HG03342 (cell line): ENCODE results near the gene PRDM1.

Experiments used
- ATAC-seq: cut with Tn5 transposase; IDR thresholded peaks from one replicate; pipeline ENCODE4 v1.9.1; 2021; ENCODE audit warnings: mild to moderate bottlenecking, moderate library complexity; ENCODE audit not compliant: unreplicated experiment

PRDM1 gene

DNA sequence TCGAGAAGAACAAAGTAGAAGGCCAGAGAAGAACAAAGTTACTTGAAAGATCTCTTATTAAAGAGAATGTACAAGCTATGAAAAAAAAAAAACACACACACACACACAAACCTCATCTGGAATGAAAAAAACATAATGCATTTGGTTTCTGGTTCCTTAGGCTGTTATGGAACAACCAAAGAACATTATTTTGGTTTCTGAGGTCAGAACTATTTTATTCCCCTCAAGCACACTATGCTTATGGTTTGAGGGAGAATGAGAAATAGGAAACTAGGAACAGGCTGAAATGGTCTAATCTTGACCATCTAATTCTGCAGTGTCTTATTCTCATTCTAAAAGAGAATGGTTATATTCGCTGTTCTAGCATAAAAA is 8.8 kb downstream of the PRDM1 start:
- no peak for ATAC-seq

DNA sequence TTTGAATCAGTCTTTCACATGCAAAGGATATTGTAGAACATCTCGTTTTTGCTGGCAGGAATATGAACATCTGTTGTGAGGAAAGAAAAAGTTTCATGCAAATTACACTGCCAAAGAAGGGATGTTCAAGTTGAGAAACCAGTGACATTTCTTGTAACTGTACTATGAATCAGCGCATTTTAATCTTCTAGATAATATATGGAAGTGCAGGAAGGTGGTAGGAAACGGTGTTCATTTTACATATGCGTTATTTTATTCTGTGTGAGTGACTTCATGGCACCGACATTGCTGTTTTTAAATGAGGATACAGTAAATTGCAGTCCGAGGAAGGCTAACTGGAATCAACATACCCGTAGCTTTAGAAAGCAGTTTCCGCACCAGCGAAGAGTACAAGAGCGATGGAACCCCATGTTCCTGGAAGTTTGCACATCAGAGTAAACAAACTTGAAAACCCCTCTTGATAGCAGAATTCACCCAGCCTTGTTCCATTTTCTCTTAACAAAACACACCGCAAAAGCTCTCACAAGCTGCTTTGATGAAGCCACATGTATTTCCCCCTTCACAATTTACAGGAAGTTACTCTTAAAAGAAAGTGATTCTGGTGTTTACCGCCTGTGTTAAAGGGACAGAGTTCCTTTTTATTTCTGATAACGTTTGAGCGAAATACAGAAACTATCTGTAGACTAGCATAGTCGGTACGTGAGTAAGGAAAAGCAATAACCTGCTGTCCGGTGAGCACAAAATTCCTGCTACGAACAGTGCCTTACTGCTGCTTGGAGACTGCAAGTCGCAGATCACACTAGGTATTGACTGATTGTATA is 11.5 kb downstream of the PRDM1 start:
- ATAC-seq: peak; percentile 58

GRCh38 chr6:106098383-106099234 is 12.5 kb downstream of the PRDM1 start:
- no peak for ATAC-seq

DNA sequence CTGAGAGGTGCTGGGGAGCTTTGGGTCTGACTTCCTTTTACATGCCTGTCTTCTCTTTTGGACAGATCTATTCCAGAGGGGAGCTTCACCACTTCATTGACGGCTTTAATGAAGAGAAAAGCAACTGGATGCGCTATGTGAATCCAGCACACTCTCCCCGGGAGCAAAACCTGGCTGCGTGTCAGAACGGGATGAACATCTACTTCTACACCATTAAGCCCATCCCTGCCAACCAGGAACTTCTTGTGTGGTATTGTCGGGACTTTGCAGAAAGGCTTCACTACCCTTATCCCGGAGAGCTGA is 13.1 kb downstream of the PRDM1 start:
- no peak for ATAC-seq

DNA sequence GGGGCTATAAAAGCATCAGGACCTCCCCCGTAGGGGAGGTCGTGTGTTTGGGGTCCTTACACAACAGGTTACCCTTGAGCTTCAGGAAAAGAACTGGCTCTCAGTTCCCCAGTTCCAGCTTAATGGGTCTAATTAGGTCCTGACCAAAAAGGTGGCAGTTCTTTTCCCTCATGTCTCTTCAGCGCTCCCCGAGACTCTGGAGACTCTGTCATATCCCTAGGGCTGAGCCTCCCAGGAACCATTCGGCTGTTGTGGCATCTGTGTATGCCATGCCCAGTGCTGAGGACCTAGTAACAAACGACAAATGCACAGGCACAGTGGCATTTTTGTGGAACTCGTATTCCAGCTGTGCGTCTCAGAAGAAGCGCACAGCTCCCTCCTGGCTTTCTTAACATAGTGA is 14.6 kb downstream of the PRDM1 start:
- no peak for ATAC-seq

DNA sequence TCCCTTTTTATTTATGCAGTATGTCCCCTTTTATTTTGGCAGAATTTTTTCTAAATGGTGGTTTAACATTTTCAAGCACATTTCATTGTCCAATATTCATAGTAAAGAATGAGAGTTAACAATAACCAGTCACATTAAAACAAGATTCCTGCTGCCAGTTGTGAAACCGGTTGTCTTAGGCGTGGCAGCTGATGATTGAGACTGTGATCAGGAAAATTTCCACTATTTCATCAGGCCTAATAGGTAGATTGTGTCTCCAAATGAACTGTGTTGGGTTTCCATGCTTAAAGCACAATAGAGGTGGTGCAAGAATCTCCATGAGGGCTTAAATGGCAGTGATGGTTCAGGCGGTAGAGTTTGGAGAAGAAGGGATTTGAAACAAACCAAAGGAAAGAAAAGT is 15.3 kb downstream of the PRDM1 start:
- ATAC-seq: no peak

DNA sequence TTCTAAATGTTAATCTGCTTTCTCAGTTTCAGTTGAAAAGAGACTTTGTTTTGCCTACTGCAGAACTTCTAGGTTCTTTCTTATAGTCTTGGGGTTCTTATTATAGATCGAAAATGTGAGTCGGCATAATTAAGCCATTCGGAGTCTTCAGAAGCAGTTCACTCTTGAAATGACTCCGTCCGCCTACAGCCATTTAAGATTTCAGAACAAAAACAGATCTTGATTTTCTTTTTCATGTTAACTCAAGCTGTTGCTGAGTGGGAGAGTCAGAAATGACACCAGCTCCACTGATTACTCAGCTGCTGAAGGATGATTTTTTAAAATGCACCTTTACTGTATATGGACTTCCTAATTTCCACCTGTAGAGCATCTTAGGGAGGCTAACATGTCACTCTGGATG is 15.9 kb downstream of the PRDM1 start:
- peak; percentile 74 for ATAC-seq

DNA sequence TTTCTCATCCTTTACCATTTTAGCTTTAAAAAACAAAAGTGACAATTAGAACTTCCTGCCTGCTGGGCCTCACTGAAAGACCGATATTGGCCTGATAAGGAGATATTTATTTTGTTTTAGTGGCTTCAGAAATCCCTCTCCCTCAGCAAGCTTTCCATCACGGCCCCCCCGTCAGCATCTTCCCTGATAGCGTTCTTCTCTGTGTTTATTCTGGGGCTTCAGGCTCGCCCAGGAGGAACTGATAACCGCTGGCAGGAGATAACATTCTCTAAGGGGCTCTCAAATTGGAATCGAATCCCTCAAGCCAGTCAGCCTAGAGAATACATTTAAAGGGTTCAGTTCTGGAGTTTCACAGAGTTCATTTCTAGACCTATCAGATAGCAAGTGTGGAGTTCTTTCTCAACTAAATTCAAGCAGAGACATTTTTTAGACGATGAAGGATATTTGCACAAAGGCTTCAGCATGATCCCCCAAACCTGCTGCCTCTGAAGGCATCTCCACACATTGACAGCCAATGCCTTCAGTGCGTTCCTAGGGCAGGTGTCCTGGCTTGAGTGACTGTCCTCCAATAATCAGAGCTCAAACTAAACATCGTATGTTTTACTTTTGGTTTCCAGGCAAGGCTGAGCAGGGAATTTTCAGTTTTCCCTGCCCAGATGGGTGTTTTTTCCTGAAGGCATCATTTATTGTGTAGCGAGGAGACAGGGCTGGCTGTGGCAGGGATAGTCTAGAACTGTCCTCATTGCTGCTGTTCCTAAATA is 17.0 kb downstream of the PRDM1 start:
- no peak for ATAC-seq

- peak; percentile 46 for ATAC-seq
These were observed 17.6 kb downstream of the PRDM1 start for GRCh38 chr6:106103728-106104109.

DNA sequence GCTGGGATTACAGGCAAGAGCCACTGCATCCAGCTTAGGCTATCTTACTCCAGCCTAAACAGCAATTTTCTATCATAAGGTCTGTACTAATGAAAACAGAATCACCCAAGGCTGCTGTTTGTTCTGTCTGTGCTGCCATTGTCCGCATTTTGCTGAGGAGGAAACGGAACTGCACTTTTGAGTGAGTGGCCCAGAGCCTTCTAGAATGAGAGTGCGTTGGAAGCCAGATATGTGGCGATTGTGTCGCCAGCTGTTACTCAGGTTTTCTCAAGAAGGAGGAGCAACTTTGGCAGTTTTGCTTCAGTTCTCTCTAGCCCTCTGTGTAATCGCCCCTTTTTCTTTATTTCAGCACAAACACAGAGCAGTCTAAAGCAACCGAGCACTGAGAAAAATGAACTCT is 18.3 kb downstream of the PRDM1 start:
- no peak for ATAC-seq

GRCh38 chr6:106104941-106105340 is 18.8 kb downstream of the PRDM1 start:
- ATAC-seq: no peak

DNA sequence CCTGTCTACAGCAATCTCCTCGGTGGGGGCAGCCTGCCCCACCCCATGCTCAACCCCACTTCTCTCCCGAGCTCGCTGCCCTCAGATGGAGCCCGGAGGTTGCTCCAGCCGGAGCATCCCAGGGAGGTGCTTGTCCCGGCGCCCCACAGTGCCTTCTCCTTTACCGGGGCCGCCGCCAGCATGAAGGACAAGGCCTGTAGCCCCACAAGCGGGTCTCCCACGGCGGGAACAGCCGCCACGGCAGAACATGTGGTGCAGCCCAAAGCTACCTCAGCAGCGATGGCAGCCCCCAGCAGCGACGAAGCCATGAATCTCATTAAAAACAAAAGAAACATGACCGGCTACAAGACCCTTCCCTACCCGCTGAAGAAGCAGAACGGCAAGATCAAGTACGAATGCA is 19.4 kb downstream of the PRDM1 start:
- no peak for ATAC-seq

GRCh38 chr6:106106276-106107042 is 20.3 kb downstream of the PRDM1 start:
- no peak for ATAC-seq

- no peak for ATAC-seq
These were observed 21.0 kb downstream of the PRDM1 start for GRCh38 chr6:106107043-106107613.

- ATAC-seq: no peak
These were observed 22.0 kb downstream of the PRDM1 start for GRCh38 chr6:106108129-106108528.

DNA sequence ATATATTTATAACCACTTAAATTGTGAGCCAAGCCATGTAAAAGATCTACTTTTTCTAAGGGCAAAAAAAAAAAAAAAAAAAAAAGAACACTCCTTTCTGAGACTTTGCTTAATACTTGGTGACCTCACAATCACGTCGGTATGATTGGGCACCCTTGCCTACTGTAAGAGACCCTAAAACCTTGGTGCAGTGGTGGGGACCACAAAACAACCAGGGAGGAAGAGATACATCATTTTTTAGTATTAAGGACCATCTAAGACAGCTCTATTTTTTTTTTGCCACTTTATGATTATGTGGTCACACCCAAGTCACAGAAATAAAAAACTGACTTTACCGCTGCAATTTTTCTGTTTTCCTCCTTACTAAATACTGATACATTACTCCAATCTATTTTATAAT is 22.9 kb downstream of the PRDM1 start:
- no peak for ATAC-seq

- no peak for ATAC-seq
These were observed 24.2 kb downstream of the PRDM1 start for GRCh38 chr6:106110164-106110826.

DNA sequence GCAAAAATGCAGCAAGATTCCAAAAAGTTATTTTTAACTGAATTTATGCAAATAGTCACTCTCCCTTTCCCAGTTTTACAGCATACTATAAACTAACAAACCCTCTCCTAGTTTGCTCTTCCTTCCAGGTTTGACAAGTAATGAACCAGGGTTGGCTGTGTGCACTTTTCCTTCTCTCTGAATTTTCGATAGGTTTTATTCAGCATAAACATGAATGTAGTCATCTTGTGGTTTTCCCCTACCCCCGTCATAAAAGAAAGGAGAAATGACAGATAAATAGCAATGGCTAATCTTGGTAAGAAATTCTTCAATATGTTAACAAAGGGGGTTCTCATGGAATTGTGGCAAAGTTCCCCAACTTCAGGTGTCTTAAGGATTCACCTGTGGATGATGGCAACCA is 26.3 kb downstream of the PRDM1 start:
- no peak for ATAC-seq

DNA sequence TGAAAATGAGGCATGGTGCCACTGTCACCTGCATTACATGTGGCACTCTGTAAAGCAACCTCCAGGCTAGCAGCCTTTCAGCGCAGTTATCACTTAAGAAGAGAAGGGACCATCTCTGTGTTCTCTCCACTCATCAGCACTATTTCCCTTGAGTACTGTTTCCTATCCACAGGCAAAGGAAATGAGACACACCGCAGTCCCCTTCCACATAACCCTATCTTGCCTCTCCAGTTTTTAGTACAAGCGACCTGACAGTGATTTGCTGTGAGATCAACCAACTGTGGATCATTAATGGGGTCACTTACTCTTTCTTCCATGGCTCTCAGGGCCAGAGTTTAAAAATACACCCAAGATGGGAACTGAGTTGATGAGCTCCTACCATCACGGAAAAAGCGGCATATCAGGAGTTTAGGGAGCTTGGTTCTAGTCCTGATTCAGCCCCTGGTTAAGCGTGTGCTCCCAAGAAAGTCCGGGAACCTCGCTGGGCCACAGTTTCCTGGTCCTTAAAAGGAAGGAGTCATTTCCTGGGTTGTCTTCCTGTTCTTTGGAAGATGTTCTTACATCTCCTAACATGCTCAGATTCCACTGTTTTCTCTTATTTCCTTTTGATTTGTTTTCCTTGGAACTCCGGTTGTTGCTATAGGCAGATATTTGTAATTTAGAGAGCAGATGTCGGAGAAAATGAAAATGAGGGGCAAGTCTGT is 27.3 kb downstream of the PRDM1 start:
- ATAC-seq: no peak
